ENCODE results near the gene EFNA4.

EFNA4 gene

DNA sequence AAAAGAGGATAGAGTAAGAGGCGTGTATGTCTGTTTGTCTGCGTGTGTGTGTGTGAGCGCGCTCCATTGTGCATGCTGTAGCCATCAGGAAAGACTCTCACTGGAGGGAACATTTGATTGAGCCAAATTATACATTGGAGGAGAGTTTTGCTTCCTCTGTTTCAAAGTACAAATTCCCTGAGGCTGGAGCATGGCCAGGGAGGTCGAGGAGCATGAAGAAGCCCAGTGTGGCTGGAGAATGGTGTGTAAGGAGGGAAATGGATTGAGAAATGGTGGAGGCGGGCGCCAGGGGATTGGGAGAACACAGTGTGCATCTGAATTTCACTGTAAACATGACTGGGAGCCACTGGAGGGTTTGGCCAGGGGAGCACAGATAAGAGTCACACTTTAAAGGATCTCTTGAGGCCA, 42.1 kb downstream of the EFNA4 start:
- H3K4me3 ChIP-seq (ENCODE audit: low read depth, low read length) = no peak overlapping the region
- no peaks in the 10 kb centered on the region for H3K27me3 ChIP-seq (ENCODE audit: insufficient read depth, low read depth, severe bottlenecking)
- H3K27ac ChIP-seq = no peak overlapping the region
- TF ChIP-seq, protein P1, sequence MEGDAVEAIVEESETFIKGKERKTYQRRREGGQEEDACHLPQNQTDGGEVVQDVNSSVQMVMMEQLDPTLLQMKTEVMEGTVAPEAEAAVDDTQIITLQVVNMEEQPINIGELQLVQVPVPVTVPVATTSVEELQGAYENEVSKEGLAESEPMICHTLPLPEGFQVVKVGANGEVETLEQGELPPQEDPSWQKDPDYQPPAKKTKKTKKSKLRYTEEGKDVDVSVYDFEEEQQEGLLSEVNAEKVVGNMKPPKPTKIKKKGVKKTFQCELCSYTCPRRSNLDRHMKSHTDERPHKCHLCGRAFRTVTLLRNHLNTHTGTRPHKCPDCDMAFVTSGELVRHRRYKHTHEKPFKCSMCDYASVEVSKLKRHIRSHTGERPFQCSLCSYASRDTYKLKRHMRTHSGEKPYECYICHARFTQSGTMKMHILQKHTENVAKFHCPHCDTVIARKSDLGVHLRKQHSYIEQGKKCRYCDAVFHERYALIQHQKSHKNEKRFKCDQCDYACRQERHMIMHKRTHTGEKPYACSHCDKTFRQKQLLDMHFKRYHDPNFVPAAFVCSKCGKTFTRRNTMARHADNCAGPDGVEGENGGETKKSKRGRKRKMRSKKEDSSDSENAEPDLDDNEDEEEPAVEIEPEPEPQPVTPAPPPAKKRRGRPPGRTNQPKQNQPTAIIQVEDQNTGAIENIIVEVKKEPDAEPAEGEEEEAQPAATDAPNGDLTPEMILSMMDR (IDR thresholded peaks at IDR 0.05; ENCODE audit: low read depth, low read length) = no peak
- no peaks in the 10 kb centered on the region for H3K36me3 ChIP-seq
- H3K9me3 ChIP-seq (ENCODE audit: severe bottlenecking) = no peaks in the 10 kb centered on the region
- DNase-seq = no peak

DNA sequence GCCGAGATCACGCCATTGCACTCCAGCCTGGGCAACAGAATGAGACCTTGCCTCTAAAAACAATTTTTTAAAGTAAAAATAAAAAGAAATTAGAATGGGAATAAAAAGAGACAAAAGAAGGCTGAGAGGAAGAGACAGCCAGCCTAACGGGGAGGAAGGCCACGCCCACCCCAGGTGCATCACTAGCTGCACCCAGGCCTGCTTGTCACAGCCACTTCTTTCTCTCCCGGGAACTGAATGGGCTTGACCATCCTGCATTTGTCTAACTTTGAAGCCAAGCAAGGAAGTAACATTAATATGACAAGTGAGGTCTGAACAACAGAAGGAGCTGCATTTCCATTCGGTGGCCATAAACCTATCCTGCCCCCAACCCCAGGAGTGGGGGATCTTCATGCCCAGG, 43.3 kb downstream of the EFNA4 start:
- TF ChIP-seq, protein P1 (IDR thresholded peaks at IDR 0.05; ENCODE audit: low read depth, low read length) = no peak
- H3K36me3 ChIP-seq = no peaks in the 10 kb centered on the region
- H3K27ac ChIP-seq = no peak overlapping the region
- no peak for DNase-seq
- no peaks in the 10 kb centered on the region for H3K9me3 ChIP-seq (ENCODE audit: severe bottlenecking)
- no peak overlapping the region for H3K4me3 ChIP-seq (ENCODE audit: low read depth, low read length)
- no peaks in the 10 kb centered on the region for H3K27me3 ChIP-seq (ENCODE audit: insufficient read depth, low read depth, severe bottlenecking)

DNA sequence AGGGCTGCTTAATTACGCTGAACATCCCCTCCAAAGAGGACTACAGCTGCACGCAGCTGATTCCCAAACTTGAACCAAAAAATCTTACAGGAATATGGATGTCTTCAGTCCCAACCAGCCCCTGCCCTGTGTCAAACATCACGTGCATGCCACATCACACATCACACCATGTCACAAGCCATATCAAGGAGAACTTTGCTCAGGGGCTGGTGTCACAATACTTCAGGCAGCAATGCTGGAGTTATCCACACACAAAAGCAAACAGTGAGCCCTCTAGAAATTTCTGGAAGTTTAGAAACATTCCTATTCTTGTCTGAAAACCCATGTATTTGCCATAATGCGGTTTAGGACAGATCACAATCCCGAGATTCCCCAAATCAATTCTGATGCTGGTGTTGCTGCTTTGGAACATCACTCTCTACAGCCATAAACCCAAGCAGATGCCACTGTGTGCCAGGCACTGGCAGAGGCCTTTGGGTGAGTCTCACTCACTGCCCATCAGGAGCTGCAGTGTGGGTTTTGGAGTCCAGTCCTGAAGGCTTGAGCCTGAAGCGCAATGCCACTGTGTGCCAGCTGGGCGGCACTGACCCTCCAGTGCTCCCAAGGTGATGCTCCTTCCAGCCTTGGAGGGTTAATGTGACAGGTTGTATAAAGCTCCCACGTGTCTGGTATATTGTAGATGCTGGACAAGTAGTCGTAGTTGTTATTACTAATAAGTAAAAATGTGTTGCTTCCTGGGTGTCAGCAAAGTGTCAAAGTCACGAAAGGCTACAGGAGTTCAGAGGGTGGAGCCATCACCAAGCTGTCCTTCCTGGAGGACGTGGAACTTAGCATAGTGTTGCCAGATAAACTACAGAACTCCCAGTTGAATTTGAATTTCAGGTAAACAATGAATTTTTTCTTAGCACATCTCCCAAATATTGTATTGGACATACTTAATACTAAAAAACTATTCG, 44.0 kb downstream of the EFNA4 start:
- H3K27me3 ChIP-seq (ENCODE audit: insufficient read depth, low read depth, severe bottlenecking) = no peaks in the 10 kb centered on the region
- no peak overlapping the region for H3K4me3 ChIP-seq (ENCODE audit: low read depth, low read length)
- H3K9me3 ChIP-seq (ENCODE audit: severe bottlenecking) = no peaks in the 10 kb centered on the region
- DNase-seq = no peak
- no peaks in the 10 kb centered on the region for H3K36me3 ChIP-seq
- no peak overlapping the region for H3K27ac ChIP-seq
- TF ChIP-seq, protein P1 (IDR thresholded peaks at IDR 0.05; ENCODE audit: low read depth, low read length) = 0 out of 2 replicates have a peak, but pooled peaks have one; percentile 17

DNA sequence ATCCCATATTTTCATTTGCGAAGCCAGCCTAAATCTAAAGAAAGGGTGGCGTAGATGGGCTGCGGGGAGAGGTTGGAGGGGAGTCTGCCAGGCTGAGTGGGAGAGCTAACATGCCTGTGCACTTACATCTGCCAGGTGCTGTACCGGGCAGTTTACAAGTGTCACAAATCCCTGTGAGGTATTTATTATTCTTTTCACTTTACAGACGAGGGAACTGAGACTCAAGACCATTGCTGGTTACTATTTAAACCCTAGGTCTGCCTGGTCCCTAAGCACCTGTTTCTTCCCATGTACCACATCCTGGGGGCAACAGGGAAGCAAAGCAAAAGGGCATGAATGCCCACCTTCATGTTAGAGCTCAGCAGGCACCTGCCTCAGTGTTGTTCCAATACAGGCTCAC, 44.8 kb downstream of the EFNA4 start:
- Histone ChIP-seq H3K27me3 (ENCODE audit: insufficient read depth, low read depth, severe bottlenecking) (no peaks in the 10 kb centered on the region), H3K36me3 (no peaks in the 10 kb centered on the region), H3K27ac (no peak overlapping the region), H3K9me3 (ENCODE audit: severe bottlenecking) (no peaks in the 10 kb centered on the region), H3K4me3 (ENCODE audit: low read depth, low read length) (no peak overlapping the region)
- no peak for DNase-seq
- TF ChIP-seq, protein P1 (IDR thresholded peaks at IDR 0.05; ENCODE audit: low read depth, low read length) = no peak

DNA sequence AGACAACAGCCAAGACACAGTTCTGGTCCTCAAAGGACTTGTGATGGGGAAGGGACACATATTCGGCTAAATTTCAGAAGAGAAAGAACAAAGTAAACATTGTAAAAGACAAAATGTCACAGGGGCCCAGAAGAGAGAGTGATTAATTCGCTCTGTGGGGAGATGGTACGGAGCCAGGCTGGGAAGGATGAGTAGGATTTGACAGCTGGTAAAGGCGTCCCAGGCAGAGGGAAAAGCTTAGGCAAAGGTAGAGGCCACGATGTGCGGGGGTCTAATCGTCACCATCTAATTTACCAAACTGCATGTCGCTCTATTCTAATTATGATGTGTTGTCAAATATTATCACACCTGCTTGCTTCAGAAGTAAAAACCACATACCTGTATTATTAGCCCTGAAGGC, 46.8 kb downstream of the EFNA4 start:
- Histone ChIP-seq H3K4me3 (ENCODE audit: low read depth, low read length) (no peak overlapping the region), H3K27ac (no peak overlapping the region), H3K27me3 (ENCODE audit: insufficient read depth, low read depth, severe bottlenecking) (no peaks in the 10 kb centered on the region), H3K36me3 (no peaks in the 10 kb centered on the region), H3K9me3 (ENCODE audit: severe bottlenecking) (no peaks in the 10 kb centered on the region)
- peak; percentile 74 for DNase-seq
- TF ChIP-seq, protein P1 (IDR thresholded peaks at IDR 0.05; ENCODE audit: low read depth, low read length) = no peak
